Measurements from ENCODE around the gene TCFL5. TPM values are rescaled to one million over a fixed set of nuclear protein-coding genes. Genes with fewer than 3 reads are reported as not detected.

The TCFL5 gene
- total and polyA plus RNA-seq, 12 donors: 2.5 to 8.3 (median 6.4) TPM

DNA sequence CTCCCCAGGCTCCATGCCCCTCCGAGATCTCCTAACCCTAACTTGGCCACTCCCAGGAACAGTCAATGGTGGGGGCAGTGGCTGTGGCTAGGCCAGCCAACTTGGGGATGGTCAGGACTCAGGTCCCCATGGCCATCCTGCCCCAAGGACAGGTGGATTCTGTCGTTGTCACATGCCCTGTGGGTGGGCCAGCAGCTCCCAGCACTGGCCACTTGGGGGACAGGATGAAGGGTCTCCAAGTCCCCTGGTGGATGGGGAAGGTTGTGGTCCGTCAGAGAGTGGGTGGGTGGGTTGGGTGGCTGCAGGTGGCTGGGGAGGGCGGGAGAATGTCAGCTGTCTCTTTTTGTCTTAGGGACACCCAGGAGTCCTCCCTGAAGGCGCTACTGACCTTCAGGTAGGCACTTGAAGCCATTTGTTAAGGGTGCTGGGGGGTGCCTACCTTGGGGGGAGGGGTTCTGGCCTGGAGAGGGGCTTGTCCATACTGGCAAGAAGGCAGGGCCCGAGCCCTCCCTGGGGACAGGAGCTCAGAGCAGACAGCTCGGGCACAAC lies 39.3 kb downstream of the TCFL5 start:
- Histone ChIP-seq H3K4me3 (no peak overlapping the region), H3K36me3 (no peaks in the 10 kb centered on the region), H3K27me3 (peaks cover 6 to 22% (median 11%) of the 10 kb centered on the region in 7 donors), H3K9me3 (no peaks in the 10 kb centered on the region), H3K4me1 (peaks cover 12 to 44% (median 30%) of the 10 kb centered on the region in 9 donors), H3K27ac (no peak overlapping the region)
- DNase-seq (no peak), ATAC-seq (no peak)
- TF ChIP-seq, protein P1, sequence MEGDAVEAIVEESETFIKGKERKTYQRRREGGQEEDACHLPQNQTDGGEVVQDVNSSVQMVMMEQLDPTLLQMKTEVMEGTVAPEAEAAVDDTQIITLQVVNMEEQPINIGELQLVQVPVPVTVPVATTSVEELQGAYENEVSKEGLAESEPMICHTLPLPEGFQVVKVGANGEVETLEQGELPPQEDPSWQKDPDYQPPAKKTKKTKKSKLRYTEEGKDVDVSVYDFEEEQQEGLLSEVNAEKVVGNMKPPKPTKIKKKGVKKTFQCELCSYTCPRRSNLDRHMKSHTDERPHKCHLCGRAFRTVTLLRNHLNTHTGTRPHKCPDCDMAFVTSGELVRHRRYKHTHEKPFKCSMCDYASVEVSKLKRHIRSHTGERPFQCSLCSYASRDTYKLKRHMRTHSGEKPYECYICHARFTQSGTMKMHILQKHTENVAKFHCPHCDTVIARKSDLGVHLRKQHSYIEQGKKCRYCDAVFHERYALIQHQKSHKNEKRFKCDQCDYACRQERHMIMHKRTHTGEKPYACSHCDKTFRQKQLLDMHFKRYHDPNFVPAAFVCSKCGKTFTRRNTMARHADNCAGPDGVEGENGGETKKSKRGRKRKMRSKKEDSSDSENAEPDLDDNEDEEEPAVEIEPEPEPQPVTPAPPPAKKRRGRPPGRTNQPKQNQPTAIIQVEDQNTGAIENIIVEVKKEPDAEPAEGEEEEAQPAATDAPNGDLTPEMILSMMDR (IDR thresholded peaks at IDR 0.05): no peak
- intact Hi-C loops (cut with DNase I): no loop called here
- WGBS, 2 donors: 83 to 85% methylated on average over 7 of the region's 7 CpGs

DNA sequence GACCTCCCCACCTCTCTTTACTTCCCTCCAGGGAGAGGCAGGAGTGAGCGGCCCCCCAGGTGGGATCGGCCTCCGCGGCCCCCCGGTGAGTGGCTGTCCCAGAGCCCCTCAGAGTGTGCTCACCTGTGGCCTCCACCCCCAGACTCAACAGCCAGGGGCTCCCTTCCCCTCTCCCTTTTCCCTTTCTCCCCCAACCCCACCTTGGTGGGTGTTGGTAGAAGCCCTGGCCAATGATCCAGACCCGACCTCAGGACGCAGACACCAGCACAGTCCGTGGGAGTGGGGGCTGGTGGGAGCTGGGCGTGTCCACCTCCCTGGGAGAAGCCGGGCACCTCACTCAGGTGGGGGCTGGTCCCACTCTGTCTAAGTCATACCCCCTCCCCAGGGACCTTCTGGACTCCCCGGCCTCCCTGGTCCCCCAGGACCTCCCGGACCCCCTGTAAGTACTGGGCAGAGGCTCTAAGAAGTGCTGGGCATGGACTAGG lies 39.9 kb downstream of the TCFL5 start:
- H3K36me3 ChIP-seq: no peaks in the 10 kb centered on the region
- ATAC-seq (no peak), DNase-seq (no peak)
- no peaks in the 10 kb centered on the region for H3K9me3 ChIP-seq
- peaks cover 12 to 46% (median 30%) of the 10 kb centered on the region in 9 donors for H3K4me1 ChIP-seq
- H3K4me3 ChIP-seq: no peak overlapping the region
- whole genome bisulfite sequencing, 2 donors: 90 to 93% methylated on average over 12 of the region's 12 CpGs
- intact Hi-C loops (cut with DNase I): no loop called here
- peaks cover 9 to 26% (median 16%) of the 10 kb centered on the region in 7 donors for H3K27me3 ChIP-seq
- no peak overlapping the region for H3K27ac ChIP-seq
- TF ChIP-seq, protein P1 (IDR thresholded peaks at IDR 0.05): no peak

DNA sequence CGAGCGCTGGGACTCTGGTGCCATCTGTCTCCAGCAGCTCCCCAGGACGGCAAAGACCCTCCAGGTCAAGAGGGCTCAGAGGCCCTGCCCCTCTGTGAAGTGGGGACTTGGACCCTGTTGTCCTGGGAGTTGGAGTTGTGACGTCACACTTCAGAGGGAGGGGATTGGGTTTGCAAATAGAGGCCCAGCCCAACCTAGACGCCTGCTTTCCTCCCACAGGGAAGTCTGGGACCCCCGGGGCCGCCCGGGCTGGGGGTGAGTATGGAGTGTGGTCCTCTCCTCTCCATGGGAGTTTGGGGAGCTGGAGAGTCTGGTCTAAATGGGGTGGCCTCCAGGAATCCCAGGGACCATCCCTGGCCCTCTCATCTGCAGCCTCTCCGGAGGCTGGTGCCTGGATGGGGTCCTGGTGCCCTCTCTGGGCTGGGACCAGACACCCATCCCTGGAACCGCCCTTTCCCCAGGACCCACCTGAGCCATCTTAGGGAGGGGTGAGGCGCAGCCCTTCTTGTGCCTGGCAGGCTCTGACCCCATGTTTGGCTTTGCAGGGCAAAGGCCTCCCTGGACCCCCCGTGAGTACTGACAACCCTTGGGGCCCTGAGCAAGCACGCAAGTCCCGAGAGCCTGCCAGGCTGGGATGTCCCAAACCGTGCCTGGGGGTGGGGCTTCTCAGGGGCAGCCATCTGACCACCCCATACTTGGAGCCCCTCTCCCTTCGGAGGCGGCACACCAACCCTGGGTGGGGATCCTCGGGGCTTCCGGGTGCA lies 40.5 kb downstream of the TCFL5 start:
- no peaks in the 10 kb centered on the region for H3K9me3 ChIP-seq
- H3K4me1 ChIP-seq: peaks cover 17 to 52% (median 35%) of the 10 kb centered on the region in 9 donors
- ATAC-seq: no peak
- 92% methylated on average over 19 of the region's 19 CpGs for WGBS, 2 donors
- H3K27me3 ChIP-seq: peaks cover 13 to 32% (median 23%) of the 10 kb centered on the region in 7 donors
- intact Hi-C loops (cut with DNase I): no loop called here
- no peak overlapping the region for H3K27ac ChIP-seq
- TF ChIP-seq, protein P1 (IDR thresholded peaks at IDR 0.05): no peak
- H3K36me3 ChIP-seq: no peaks in the 10 kb centered on the region
- DNase-seq: no peak
- no peak overlapping the region for H3K4me3 ChIP-seq

DNA sequence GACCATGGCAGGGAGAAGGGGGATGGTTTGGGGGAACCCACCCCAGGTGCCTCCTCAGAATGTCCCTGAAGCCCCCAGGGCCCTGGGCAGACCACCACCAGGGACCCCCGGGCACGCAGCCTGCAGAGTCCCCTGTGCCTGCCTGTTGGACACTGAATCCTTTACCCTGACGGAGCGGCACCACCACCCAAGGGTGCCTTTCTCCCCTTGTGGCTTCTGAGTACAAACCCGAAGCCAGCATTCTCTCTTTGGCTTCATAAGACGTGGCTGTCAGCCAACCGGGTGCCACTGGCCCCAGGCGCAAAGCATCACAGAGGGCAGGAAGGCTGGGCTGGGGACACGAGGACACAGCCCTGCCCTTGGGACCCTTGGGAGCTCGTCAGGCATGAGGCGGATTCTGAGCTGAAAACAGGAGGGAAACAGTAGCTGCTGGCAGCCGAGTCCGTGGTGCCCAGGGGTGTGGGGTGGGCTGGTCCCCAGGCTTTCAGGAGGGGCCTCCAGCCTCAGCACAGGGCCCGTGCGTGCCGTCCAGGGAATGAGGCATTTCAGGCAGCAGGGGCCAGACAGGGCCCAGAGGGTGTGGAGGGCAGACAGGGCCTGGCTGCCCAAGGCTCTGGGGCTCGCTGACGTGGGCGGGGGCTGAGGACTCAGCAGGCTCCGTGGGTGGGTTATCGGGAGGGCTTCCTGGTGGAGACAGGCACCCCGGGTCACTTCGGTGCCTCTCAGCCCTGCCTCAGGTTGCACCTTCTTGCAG lies 41.2 kb downstream of the TCFL5 start:
- WGBS, 2 donors: 80 to 83% methylated on average over 23 of the region's 23 CpGs
- Histone ChIP-seq H3K9me3 (no peaks in the 10 kb centered on the region), H3K36me3 (no peaks in the 10 kb centered on the region), H3K4me1 (peaks cover 20 to 60% (median 43%) of the 10 kb centered on the region in 9 donors), H3K4me3 (no peak overlapping the region), H3K27me3 (peaks cover 20 to 40% (median 30%) of the 10 kb centered on the region in 7 donors), H3K27ac (peak overlapping the region in 1 of 10 donors; percentile 65)
- TF ChIP-seq, protein P1 (IDR thresholded peaks at IDR 0.05): no peak
- intact Hi-C loops (cut with DNase I): no loop called here
- DNase-seq (no peak), ATAC-seq (no peak)

Measured in heart right ventricle (tissue), 16 donors.